RWPE2 (cell line): ENCODE data around the gene MYEOV.

Source experiments
- ATAC-seq: fragments of 200-7000 bp; cut with Tn5 transposase; 3 replicates; pipeline ENCODE4 v1.9.1; 2021; ENCODE audit warnings: low read depth
- DNase-seq: peaks from one replicate; pipeline ENCODE4 v3.0.0-alpha.2; 2020; ENCODE audit warnings: low spot score
- H3K27ac ChIP-seq: fragments of 450-650 bp; 2 replicates; pipeline ENCODE4 v1.5.1; 2017; ENCODE audit warnings: mild to moderate bottlenecking; ENCODE audit not compliant: poor library complexity, severe bottlenecking
- H3K27me3 ChIP-seq: fragments of 250-450 bp; sonication (Bioruptor Pico); 2 replicates; pipeline ENCODE4 v1.5.1; 2021; ENCODE audit warnings: mild to moderate bottlenecking, moderate library complexity; ENCODE audit not compliant: insufficient read depth, poor library complexity, severe bottlenecking
- H3K36me3 ChIP-seq: fragments of 250-450 bp; sonication (Bioruptor Pico); 2 replicates; pipeline ENCODE4 v1.5.1; 2020; ENCODE audit warnings: low read depth, mild to moderate bottlenecking, moderate library complexity
- H3K4me1 ChIP-seq: fragments of 250-450 bp; sonication (Bioruptor Pico); 2 replicates; pipeline ENCODE4 v1.5.1; 2021; ENCODE audit warnings: mild to moderate bottlenecking, moderate library complexity; ENCODE audit not compliant: insufficient read depth, poor library complexity, severe bottlenecking
- H3K4me3 ChIP-seq: fragments of 250-450 bp; sonication (Bioruptor Pico); 2 replicates; pipeline ENCODE4 v1.5.1; 2021; ENCODE audit warnings: mild to moderate bottlenecking, moderate library complexity; ENCODE audit not compliant: severe bottlenecking
- H3K9me3 ChIP-seq: fragments of 250-450 bp; sonication (Bioruptor Pico); 2 replicates; pipeline ENCODE4 v1.5.1; 2021; ENCODE audit warnings: mild to moderate bottlenecking, moderate library complexity; ENCODE audit not compliant: severe bottlenecking
- TF ChIP-seq, protein P1 (sequence below): fragments of 450-650 bp; IDR thresholded peaks from one replicate; pipeline ENCODE4 v1.5.1; 2017; ENCODE audit warnings: mild to moderate bottlenecking, moderate library complexity; ENCODE audit not compliant: poor library complexity, severe bottlenecking

MYEOV gene

DNA sequence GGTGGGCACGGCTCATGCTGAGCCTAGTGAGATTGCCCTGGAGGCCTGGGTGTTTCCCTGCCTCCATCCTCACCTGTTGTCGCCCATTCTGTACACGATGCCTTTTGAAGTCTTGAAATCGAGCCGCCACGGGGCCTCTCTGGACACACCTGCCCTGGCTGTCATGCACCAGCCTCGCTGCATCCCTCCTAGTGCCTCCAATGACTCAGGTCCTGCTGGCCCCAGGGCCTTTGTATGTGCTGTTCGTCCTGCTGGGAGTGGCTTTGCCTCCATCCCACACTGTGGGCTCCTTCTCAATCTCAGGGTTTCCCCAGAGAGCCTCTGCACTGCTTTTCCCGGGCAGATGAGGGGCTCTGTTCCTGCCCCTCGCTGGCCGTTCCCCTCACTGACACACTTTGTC, 8.9 kb upstream of the MYEOV start:
- ATAC-seq (no peak), DNase-seq (no peak)
- Histone ChIP-seq H3K27me3 (no peaks in the 10 kb centered on the region), H3K4me1 (peaks cover 13% of the 10 kb centered on the region), H3K4me3 (no peak overlapping the region), H3K27ac (no peak overlapping the region), H3K36me3 (no peaks in the 10 kb centered on the region), H3K9me3 (no peaks in the 10 kb centered on the region)
- TF ChIP-seq, protein P1, sequence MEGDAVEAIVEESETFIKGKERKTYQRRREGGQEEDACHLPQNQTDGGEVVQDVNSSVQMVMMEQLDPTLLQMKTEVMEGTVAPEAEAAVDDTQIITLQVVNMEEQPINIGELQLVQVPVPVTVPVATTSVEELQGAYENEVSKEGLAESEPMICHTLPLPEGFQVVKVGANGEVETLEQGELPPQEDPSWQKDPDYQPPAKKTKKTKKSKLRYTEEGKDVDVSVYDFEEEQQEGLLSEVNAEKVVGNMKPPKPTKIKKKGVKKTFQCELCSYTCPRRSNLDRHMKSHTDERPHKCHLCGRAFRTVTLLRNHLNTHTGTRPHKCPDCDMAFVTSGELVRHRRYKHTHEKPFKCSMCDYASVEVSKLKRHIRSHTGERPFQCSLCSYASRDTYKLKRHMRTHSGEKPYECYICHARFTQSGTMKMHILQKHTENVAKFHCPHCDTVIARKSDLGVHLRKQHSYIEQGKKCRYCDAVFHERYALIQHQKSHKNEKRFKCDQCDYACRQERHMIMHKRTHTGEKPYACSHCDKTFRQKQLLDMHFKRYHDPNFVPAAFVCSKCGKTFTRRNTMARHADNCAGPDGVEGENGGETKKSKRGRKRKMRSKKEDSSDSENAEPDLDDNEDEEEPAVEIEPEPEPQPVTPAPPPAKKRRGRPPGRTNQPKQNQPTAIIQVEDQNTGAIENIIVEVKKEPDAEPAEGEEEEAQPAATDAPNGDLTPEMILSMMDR: no peak

DNA sequence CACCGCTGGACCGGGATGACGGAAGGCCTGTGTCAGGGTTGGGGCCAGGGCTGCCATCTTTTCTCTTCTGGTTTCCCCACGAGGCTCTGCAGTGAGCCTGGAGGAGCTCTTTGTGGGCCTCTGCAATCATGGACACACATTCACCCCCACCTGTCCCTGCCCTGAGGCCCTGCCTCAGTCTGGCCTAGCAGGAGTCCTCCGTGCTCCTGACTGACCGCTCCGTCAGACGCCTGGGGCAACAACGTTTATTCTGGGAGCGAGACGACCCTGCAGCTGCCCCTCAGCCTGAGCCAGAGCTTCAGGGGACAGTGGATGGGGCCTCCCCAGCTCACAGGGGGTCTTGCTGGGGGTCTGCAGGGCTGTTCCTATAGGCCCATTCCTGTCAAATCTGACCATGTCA, 8.2 kb upstream of the MYEOV start:
- peaks cover 6% of the 10 kb centered on the region for H3K4me1 ChIP-seq
- no peaks in the 10 kb centered on the region for H3K9me3 ChIP-seq
- no peaks in the 10 kb centered on the region for H3K36me3 ChIP-seq
- DNase-seq (no peak), ATAC-seq (no peak)
- TF ChIP-seq, protein P1: no peak
- no peaks in the 10 kb centered on the region for H3K27me3 ChIP-seq
- no peak overlapping the region for H3K27ac ChIP-seq
- H3K4me3 ChIP-seq: no peak overlapping the region

DNA sequence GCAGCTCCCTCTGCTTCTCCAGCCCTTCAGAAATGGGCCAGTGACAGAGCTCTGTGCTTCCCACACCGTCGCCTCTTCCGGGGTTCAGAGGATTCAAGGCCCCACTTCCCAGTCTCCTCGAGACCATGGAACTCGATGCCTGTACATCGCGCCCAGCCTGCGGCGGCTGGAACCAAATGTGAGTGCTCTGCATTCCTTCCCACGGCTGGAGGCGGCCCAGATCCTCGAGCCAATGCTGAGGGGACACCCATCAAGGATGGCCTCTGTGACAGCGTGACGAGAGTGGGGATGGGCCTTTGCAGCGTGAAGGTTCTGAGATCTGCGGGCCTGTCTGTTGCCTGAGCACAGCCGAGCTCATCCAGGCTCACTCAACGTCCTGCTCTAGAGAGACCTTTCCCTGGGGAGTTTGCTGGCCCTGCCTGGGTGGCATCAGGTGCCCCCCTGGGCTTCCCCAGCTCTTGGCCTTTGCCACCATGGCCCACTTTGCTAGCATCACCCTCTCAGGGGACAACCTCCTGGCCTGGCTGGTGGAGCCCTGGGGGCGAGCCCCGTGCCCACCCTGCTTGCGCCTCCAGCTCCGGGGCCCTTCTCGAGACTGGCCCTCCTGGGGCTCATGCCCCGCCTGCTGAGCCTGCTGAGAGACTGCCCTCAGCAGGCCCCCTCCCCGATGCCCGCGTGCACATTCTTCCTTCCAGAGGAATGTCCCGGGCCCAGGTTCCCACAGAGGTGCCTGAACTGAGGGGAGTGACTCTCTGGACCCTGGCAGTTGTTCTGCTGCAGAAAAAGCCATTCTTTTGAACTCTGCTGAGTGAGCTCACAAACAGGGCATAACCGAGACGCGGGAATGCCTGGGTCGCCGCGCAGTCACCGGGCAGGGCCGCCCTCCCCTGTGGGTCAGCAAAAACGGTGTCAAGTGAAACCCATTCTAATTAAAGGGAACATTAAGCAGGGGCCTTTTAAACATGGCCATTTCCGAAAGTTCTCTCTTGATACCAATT, 7.3 kb upstream of the MYEOV start:
- TF ChIP-seq, protein P1: no peak
- ATAC-seq (no peak), DNase-seq (no peak)
- Histone ChIP-seq H3K4me1 (no peaks in the 10 kb centered on the region), H3K27ac (no peak overlapping the region), H3K27me3 (no peaks in the 10 kb centered on the region), H3K9me3 (no peaks in the 10 kb centered on the region), H3K36me3 (no peaks in the 10 kb centered on the region), H3K4me3 (no peak overlapping the region)

DNA sequence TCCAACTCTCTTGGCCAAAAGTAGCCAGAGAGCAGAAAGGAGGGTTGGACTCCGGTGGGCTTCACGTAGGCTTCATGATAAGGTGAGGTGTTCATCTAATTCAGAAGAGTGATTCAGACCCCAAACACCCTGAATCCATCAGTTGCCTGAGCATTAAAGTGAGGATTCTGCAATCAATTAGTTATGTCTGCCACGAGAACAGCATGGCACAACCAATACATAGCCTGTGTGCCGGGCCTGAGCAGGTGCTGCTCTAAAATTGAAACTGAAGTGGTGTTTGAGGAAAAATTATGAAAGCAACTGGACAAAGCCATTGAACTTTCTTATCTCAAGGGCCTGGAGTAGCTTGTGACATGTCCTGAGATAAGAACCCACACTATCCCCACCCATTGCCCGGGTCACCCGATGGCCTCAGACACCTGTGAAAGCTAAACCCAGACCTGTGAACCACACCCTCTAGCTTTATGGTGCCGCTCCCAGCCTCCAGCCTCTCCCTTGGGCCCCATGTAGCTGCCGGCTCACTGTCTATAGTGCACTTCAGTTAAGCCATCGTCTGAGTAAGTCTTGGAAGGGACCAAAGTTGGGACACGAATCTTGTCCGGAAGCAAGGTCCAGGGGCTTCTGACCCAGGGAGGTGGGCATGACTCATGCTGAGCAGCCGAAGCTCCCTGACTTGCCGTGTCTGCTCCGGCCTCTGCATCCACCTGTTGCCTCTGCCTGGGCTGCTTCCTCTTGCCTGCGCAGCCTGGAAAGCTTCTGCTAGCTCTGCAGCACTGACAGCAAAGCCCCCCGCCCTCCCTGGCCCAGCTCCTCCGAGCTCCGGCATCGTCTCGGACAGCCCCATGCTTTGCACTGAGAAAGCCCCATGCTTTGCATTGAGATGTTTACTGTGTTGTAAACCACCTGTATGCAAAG, 5.7 kb upstream of the MYEOV start:
- DNase-seq (no peak), ATAC-seq (no peak)
- Histone ChIP-seq H3K4me3 (no peak overlapping the region), H3K9me3 (no peaks in the 10 kb centered on the region), H3K27me3 (no peaks in the 10 kb centered on the region), H3K27ac (no peak overlapping the region), H3K36me3 (no peaks in the 10 kb centered on the region), H3K4me1 (no peaks in the 10 kb centered on the region)
- TF ChIP-seq, protein P1: no peak
